Fibroblast of the aortic adventitia (primary cell): ENCODE results near the gene FSTL4. TPM values are rescaled to one million over a fixed set of nuclear protein-coding genes. Genes with fewer than 3 reads are reported as not detected.

Experiments used
- DNase-seq: peaks from one replicate; pipeline ENCODE4 v3.0.0-alpha.2; 2010; ENCODE audit warnings: low read depth
- H3K4me3 ChIP-seq: 2 replicates; pipeline ENCODE4 v1.5.1; 2011; ENCODE audit warnings: low read depth, mild to moderate bottlenecking, control low read depth, low read length, moderate library complexity
- total RNA-seq: library from RNA; depleted of rRNA; stranded (reverse); fragments of >200 nt; gene quantifications from 2 replicates; pipeline ENCODE4 v1.2.3, GENCODE V29; 2012; ENCODE audit warnings: low replicate concordance
- TF ChIP-seq, protein P1 (sequence below): IDR thresholded peaks from 2 replicates; pipeline ENCODE4 v1.5.1; 2011; ENCODE audit warnings: mild to moderate bottlenecking, low read length, control low read depth, inconsistent platforms; ENCODE audit not compliant: insufficient read depth

The FSTL4 gene
- total RNA-seq, 1 donor: not detected

DNA sequence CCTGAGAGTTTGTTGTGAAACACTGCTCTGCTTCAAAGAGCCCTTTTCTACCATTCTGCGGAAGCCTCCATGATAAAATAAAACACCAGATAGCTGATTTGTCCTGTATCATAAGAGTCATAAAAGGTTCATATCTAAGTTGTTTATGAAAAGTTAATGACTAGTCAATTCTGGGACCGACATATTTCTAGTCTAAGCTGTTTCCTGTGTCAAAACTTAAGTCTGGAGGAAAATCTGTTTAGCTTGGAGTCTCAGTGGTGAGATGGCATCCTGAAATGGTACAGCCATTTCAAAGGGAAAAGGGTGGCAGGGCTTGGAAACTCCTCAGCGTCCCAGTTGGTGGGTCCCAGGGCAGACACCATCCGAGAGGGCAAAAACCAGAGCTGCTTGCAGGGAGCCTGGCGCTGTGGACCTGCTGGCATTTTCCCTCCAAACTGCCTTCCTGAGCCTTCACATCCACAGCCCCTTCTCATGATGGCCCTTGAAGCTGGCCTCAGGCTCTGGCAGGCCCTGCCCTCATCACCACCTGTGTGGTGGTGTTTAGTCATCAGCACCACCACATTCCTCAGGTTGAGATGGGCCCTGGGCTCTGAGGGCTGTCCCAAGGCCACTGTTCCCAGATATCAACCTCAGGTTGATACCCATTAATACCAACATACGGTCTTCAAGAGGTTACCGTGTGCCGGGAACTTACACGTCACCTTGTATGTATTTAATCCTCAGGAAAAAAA lies 376.5 kb downstream of the FSTL4 start:
- TF ChIP-seq, protein P1, sequence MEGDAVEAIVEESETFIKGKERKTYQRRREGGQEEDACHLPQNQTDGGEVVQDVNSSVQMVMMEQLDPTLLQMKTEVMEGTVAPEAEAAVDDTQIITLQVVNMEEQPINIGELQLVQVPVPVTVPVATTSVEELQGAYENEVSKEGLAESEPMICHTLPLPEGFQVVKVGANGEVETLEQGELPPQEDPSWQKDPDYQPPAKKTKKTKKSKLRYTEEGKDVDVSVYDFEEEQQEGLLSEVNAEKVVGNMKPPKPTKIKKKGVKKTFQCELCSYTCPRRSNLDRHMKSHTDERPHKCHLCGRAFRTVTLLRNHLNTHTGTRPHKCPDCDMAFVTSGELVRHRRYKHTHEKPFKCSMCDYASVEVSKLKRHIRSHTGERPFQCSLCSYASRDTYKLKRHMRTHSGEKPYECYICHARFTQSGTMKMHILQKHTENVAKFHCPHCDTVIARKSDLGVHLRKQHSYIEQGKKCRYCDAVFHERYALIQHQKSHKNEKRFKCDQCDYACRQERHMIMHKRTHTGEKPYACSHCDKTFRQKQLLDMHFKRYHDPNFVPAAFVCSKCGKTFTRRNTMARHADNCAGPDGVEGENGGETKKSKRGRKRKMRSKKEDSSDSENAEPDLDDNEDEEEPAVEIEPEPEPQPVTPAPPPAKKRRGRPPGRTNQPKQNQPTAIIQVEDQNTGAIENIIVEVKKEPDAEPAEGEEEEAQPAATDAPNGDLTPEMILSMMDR: no peak
- H3K4me3 ChIP-seq: no peak overlapping the region
- DNase-seq: no peak

DNA sequence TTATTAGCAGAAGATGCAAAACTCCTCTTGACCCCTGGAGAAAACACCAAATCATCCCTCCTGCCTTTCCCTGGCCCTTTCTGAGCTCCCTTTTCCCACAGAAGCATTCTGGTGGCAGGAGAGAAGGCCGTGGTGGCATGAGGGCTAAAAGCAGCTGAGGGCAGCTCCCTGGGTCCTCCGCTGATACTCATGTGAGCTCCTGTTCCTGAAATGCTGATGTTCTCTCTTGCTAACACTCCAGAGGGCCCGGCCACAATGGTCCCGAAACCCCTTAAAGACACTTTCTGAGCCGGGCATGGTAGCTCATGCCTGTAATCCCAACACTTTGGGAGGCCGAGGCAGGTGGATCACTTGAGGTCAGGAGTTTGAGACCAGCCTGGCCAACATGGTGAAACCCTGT lies 377.4 kb downstream of the FSTL4 start:
- H3K4me3 ChIP-seq: no peak overlapping the region
- DNase-seq: no peak
- TF ChIP-seq, protein P1: no peak

- DNase-seq: no peak
- TF ChIP-seq, protein P1: no peak
- H3K4me3 ChIP-seq: no peak overlapping the region
Observed at GRCh38 chr5:133234273-133234672, 378.1 kb downstream of the FSTL4 start.

GRCh38 chr5:133233616-133234015 lies 378.7 kb downstream of the FSTL4 start:
- DNase-seq: no peak
- TF ChIP-seq, protein P1: no peak
- no peak overlapping the region for H3K4me3 ChIP-seq

- TF ChIP-seq, protein P1: no peak
- H3K4me3 ChIP-seq: no peak overlapping the region
- DNase-seq: no peak
Observed at GRCh38 chr5:133232911-133233310, 379.4 kb downstream of the FSTL4 start.

- TF ChIP-seq, protein P1: no peak
- no peak for DNase-seq
Observed at GRCh38 chr5:133232435-133232834, 379.9 kb downstream of the FSTL4 start.

DNA sequence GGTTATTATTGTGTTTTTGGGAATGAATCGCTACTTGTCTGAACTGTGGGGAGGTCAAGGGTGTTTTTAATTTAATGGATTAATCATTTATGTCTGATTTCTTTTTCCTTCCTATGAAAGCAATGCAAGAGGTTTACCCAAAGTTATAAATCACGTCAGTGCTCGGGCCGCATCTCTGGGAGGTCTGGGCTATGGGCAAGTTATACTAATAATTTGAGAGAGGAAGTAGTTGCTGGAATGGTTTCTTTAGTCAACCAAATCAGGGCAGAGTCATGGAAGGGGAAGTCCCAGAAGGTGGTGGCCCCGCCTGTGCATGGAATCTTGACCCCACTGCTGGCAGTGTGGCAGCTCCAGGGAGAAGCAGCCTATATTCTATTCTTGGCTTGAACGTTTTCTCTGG lies 380.3 kb downstream of the FSTL4 start:
- TF ChIP-seq, protein P1: no peak
- no peak for DNase-seq
- no peak overlapping the region for H3K4me3 ChIP-seq

More at GRCh38 chr5:133232435-133232834, 379.9 kb downstream of the FSTL4 start:
- H3K4me3 ChIP-seq: no peak overlapping the region
